WTC11 (cell line): ENCODE data around the gene HNRNPM. TPM values are rescaled to one million over a fixed set of nuclear protein-coding genes. Genes with fewer than 3 reads are reported as not detected.

Source experiments
- ATAC-seq: fragments of 200-7000 bp; cut with Tn5 transposase; 2 replicates; pipeline ENCODE4 v1.10.0; 2021; ENCODE audit warnings: mild to moderate bottlenecking, moderate library complexity
- CTCF ChIA-PET: fragments of 300-600 bp; sonication (Branson Sonifier 250); formaldehyde crosslinking; loops from one replicate; lab custom pipeline; 2021; ENCODE audit warnings: antibody characterized with exemption; lab: Charles Lee
- POLR2A ChIA-PET: fragments of 350-600 bp; sonication (Branson Sonifier 250); formaldehyde crosslinking; loops from one replicate; lab custom pipeline; 2021; ENCODE audit warnings: antibody characterized with exemption; lab: Charles Lee
- DNase-seq: peaks from one replicate; pipeline ENCODE4 v3.0.0; 2021; ENCODE audit warnings: low spot score
- H3K27ac Mint-ChIP-seq: 2 replicates; pipeline ENCODE4 v1.8.0; 2021; ENCODE audit warnings: mixed read lengths
- H3K27me3 Mint-ChIP-seq: 2 replicates; pipeline ENCODE4 v1.8.0; 2021; ENCODE audit warnings: low read depth, mild to moderate bottlenecking, moderate library complexity, mixed read lengths
- H3K36me3 Mint-ChIP-seq: 2 replicates; pipeline ENCODE4 v1.8.0; 2021; ENCODE audit warnings: mixed read lengths
- H3K4me1 Mint-ChIP-seq: 2 replicates; pipeline ENCODE4 v1.8.0; 2022; ENCODE audit warnings: mixed read lengths
- H3K4me3 Mint-ChIP-seq: 2 replicates; pipeline ENCODE4 v1.8.0; 2021; ENCODE audit warnings: mild to moderate bottlenecking, moderate library complexity, mixed read lengths
- H3K9me3 Mint-ChIP-seq: 2 replicates; pipeline ENCODE4 v1.8.0; 2021; ENCODE audit warnings: mixed read lengths
- ATF1 ChIP-seq: sonication (generic); formaldehyde crosslinking; IDR thresholded peaks from 2 replicates; pipeline ENCODE4 v1.8.1; 2023; ENCODE audit warnings: mild to moderate bottlenecking, moderate library complexity, missing genetic modification reagents
- GTF2I ChIP-seq: fragments of 250-450 bp; sonication (Bioruptor Pico); conservative IDR thresholded peaks from 2 replicates; pipeline ENCODE4 v1.4.0; 2021; ENCODE audit warnings: mild to moderate bottlenecking
- HMGA2 ChIP-seq: fragments of 250-450 bp; sonication (Bioruptor Pico); IDR thresholded peaks from 2 replicates; pipeline ENCODE4 v1.4.0; 2021; ENCODE audit warnings: mild to moderate bottlenecking, moderate library complexity
- NFATC4 ChIP-seq: fragments of 250-450 bp; sonication (Bioruptor Pico); IDR thresholded peaks from 2 replicates; pipeline ENCODE4 v1.9.0; 2021; ENCODE audit warnings: mild to moderate bottlenecking
- NFE2L1 ChIP-seq: sonication (generic); formaldehyde crosslinking; IDR thresholded peaks from 2 replicates; pipeline ENCODE4 v1.8.1; 2023; ENCODE audit warnings: missing genetic modification reagents
- NR1H2 ChIP-seq: sonication (generic); formaldehyde crosslinking; IDR thresholded peaks from 2 replicates; pipeline ENCODE4 v1.9.0; 2021; ENCODE audit warnings: mild to moderate bottlenecking, moderate library complexity, missing genetic modification reagents
- NR2C2 ChIP-seq: sonication (generic); formaldehyde crosslinking; IDR thresholded peaks from 2 replicates; pipeline ENCODE4 v1.8.0; 2022; ENCODE audit warnings: mild to moderate bottlenecking, missing genetic modification reagents
- PRRX2 ChIP-seq: fragments of 250-450 bp; sonication (Bioruptor Pico); IDR thresholded peaks from 2 replicates; pipeline ENCODE4 v1.8.0; 2021; ENCODE audit warnings: mild to moderate bottlenecking
- SOX15 ChIP-seq: fragments of 250-450 bp; sonication (Bioruptor Pico); IDR thresholded peaks from 2 replicates; pipeline ENCODE4 v1.9.0; 2021; ENCODE audit warnings: mild to moderate bottlenecking
- TEAD4 ChIP-seq: sonication (generic); formaldehyde crosslinking; IDR thresholded peaks from 2 replicates; pipeline ENCODE4 v1.8.0; 2022; ENCODE audit warnings: mild to moderate bottlenecking, missing genetic modification reagents
- ZNF396 ChIP-seq: fragments of 250-450 bp; sonication (Bioruptor Pico); IDR thresholded peaks from 2 replicates; pipeline ENCODE4 v1.8.0; 2021; ENCODE audit warnings: mild to moderate bottlenecking, moderate library complexity, borderline replicate concordance
- total RNA-seq: library from RNA; stranded (reverse); gene quantifications from 3 replicates; pipeline ENCODE4 v1.2.3, GENCODE V29; 2021
- TF ChIP-seq, protein P1 (sequence below): sonication (generic); formaldehyde crosslinking; IDR thresholded peaks from 2 replicates; pipeline ENCODE4 v1.8.1; 2023; ENCODE audit warnings: mild to moderate bottlenecking, missing genetic modification reagents
- TF ChIP-seq, protein P2 (sequence below): fragments of 250-450 bp; sonication (Bioruptor Pico); IDR thresholded peaks from 2 replicates; pipeline ENCODE4 v1.9.0; 2021; ENCODE audit warnings: mild to moderate bottlenecking, borderline replicate concordance

HNRNPM gene
- total RNA-seq, 1 experiment from 2014 or later = 416 TPM

DNA sequence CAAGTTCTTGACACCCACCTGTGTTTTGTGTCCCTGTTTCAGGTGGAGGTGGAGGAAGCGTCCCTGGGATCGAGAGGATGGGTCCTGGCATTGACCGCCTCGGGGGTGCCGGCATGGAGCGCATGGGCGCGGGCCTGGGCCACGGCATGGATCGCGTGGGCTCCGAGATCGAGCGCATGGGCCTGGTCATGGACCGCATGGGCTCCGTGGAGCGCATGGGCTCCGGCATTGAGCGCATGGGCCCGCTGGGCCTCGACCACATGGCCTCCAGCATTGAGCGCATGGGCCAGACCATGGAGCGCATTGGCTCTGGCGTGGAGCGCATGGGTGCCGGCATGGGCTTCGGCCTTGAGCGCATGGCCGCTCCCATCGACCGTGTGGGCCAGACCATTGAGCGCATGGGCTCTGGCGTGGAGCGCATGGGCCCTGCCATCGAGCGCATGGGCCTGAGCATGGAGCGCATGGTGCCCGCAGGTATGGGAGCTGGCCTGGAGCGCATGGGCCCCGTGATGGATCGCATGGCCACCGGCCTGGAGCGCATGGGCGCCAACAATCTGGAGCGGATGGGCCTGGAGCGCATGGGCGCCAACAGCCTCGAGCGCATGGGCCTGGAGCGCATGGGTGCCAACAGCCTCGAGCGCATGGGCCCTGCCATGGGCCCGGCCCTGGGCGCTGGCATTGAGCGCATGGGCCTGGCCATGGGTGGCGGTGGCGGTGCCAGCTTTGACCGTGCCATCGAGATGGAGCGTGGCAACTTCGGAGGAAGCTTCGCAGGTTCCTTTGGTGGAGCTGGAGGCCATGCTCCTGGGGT is 41.0 kb downstream of the HNRNPM start (continued):
- TF ChIP-seq SOX15 (CRISPR knock-in tag) (no peak), NFE2L1 (CRISPR knock-in tag) (no peak)

DNA sequence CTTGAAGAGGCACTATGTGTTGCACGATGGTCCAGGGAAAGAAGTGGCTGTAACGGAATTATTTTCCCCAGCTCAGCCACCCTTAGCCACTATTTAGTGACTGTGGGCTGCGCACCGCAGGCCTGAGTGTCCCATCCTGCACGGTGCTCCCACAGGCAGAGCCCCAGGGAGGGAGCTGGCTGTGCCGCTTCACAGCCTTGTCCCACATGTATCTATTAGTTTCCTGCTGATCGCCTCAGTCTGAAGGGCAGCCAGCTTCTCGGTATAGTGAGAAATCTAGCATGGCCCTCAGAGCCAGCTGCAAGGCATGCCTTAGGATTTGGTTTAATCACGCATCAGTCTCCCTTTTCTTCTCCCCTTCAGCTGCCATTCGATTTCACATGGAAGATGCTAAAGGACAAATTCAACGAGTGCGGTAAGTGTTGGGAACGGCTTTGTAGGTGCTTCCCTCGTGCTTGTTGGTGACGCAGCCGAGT is 41.9 kb downstream of the HNRNPM start:
- ChIA-PET POLR2A (no interaction called here), CTCF (interaction anchor here (0.5 to 1.2 kb wide), 2 partner anchors 93 to 585 kb away, joined by 4 to 8 read pairs; no protein-coding TSS in a partner anchor)
- H3K27me3 Mint-ChIP-seq = no peaks in the 10 kb centered on the region
- H3K4me3 Mint-ChIP-seq = no peak overlapping the region
- H3K9me3 Mint-ChIP-seq = no peaks in the 10 kb centered on the region
- H3K36me3 Mint-ChIP-seq = peaks cover 72% of the 10 kb centered on the region
- peak overlapping the region; percentile 93 for H3K27ac Mint-ChIP-seq
- no peak for ATAC-seq
- TF ChIP-seq TEAD4 (CRISPR knock-in tag) (no peak), NR2C2 (CRISPR knock-in tag) (no peak), HMGA2 (no peak), NFE2L1 (CRISPR knock-in tag) (no peak), NR1H2 (CRISPR knock-in tag) (no peak)
- peaks cover 5% of the 10 kb centered on the region for H3K4me1 Mint-ChIP-seq
- no peak for DNase-seq

DNA sequence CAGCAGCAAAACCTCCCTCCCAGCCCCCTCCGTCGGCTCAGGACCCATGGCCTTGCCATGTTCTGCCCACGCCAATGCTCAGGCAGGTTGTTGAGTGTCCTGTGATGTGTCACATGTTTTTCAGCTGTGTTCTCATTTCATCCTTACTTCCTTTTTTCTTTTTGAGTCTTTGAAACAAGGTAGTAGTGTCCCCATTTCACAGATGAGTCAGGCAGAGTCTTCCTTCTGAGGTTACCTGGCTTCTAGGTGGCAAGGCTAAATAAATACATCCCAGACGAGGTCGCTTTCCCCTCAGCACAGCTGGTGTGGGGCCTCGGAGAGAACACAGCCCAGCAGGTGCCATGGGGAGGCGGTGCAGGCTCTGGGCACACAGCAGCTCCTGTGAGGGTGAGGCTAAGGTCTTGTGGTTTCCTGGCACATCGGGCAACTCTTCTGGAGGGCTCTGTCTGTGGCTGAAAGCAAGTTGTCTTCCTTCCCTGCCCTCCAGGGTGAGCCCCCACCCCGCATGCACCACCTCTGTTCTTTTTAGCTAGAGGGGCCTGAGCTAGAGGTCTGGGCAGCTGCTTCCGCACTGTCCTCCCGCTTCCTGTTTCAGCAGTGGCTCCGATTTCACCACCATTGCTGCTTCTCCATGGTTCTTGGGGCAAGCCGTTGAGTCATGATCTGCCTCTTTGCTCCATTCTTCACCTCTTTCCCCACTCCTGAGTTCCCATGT is 42.5 kb downstream of the HNRNPM start:
- H3K27ac Mint-ChIP-seq = peak overlapping the region; percentile 73

DNA sequence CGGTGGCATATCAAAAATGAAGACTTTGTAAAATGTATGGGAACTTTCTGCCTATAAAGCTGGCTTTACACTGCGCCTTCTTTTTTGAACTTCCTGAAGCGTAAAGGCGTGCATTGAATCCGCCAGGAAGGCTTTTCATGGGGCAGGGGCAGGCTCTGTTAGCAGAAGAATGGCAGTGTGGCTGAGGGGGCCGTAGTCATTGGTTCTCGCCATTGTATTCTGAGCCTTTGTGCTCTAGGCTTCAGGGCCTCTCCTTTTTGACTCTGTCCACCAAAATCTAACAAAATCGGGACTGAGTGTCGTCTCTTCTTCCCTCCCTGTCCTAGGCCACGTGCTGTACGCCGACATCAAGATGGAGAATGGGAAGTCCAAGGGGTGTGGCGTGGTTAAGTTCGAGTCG is 43.6 kb downstream of the HNRNPM start:
- no peak for TF ChIP-seq NFE2L1 (CRISPR knock-in tag)
- no peak for TF ChIP-seq ZNF396
- no peak for DNase-seq
- H3K36me3 Mint-ChIP-seq = peaks cover 56% of the 10 kb centered on the region
- CTCF ChIA-PET = interaction anchor here (0.6 to 1.6 kb wide), 2 partner anchors 10 to 1801 kb away, joined by 3 read pairs; partner anchors contain the start of gene ICAM5
- no peaks in the 10 kb centered on the region for H3K9me3 Mint-ChIP-seq
- POLR2A ChIA-PET = interaction anchor here (0.6 kb wide), 1 partner anchor 17 kb away, joined by 3 read pairs; no protein-coding TSS in a partner anchor
- peaks cover 5% of the 10 kb centered on the region; the same call in 1 of the 2 replicates for H3K4me1 Mint-ChIP-seq
- peak overlapping the region; percentile 73 for H3K27ac Mint-ChIP-seq
- no peaks in the 10 kb centered on the region for H3K27me3 Mint-ChIP-seq
- H3K4me3 Mint-ChIP-seq = no peak overlapping the region
- ATAC-seq = no peak

More for the DNA sequence above, 42.5 kb downstream of the HNRNPM start:
- TF ChIP-seq, protein P1, sequence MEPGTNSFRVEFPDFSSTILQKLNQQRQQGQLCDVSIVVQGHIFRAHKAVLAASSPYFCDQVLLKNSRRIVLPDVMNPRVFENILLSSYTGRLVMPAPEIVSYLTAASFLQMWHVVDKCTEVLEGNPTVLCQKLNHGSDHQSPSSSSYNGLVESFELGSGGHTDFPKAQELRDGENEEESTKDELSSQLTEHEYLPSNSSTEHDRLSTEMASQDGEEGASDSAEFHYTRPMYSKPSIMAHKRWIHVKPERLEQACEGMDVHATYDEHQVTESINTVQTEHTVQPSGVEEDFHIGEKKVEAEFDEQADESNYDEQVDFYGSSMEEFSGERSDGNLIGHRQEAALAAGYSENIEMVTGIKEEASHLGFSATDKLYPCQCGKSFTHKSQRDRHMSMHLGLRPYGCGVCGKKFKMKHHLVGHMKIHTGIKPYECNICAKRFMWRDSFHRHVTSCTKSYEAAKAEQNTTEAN = no peak
- TF ChIP-seq GTF2I (CRISPR knock-in tag) (no peak), PRRX2 (no peak), ATF1 (no peak)
- ATAC-seq (no peak), DNase-seq (no peak)
- POLR2A ChIA-PET = interaction anchor here (0.8 kb wide), 2 partner anchors 26 to 74 kb away, joined by 3 to 4 read pairs; partner anchors contain the start of genes MARCHF2 and ZNF414
- Mint-ChIP-seq H3K9me3 (no peaks in the 10 kb centered on the region), H3K27me3 (no peaks in the 10 kb centered on the region), H3K36me3 (peaks cover 66% of the 10 kb centered on the region), H3K4me1 (peaks cover 5% of the 10 kb centered on the region; the same call in 1 of the 2 replicates), H3K4me3 (no peak overlapping the region)
- CTCF ChIA-PET = interaction anchor here (0.5 to 1.2 kb wide), 6 partner anchors 8 to 586 kb away, joined by 3 to 8 read pairs (median 4); partner anchors contain the start of gene ZNF414

DNA sequence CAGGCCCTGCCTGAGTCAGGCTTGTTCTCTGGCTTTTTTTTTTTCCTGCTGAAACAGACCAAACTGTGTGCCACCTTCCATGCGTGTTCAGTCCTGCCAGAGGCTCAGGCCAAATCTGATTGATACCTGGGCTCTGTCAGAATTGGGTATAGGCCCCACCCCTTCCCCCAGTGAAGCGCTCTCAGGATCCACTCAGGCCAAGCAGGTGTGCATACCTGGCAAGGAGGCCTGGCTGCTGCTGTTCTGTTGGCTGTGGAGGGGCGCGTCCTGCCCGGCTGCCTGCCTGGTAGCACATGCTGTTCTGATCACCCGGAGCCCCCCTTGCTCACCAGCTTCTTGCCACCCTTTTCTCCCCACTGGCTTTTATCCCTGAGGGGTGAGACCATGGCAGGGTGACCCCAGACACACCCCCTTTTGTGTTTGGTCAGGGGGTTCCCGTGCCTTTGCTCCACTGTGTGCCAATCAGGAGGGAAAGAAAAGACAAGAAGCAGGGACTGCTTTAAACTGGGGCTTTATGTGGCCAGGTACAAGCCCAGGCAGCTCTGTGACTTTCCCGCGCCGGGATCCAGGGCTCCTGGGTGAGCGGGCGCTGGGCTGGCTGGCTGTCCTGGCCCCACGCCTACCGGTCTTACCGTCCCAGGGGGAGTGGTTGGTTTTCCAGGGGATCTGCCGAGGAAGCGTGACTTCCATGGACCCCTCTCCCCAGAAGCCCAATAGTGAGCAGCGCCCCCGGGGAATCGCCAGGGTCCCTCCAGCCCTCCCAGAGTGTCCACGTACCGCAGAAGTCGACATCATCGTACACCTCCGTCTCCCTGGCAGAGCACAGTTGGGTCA is 45.0 kb downstream of the HNRNPM start:
- ChIA-PET CTCF (interaction anchor here (0.6 to 1.6 kb wide), 3 partner anchors 9 to 136 kb away, joined by 3 to 4 read pairs (median 3); partner anchors contain the start of gene MARCHF2), POLR2A (interaction anchor here (0.7 to 1.1 kb wide), 2 partner anchors 16 to 24 kb away, joined by 3 read pairs; partner anchors contain the start of gene ZNF414)
- Mint-ChIP-seq H3K36me3 (peaks cover 42% of the 10 kb centered on the region), H3K4me1 (peaks cover 5% of the 10 kb centered on the region; the same call in 1 of the 2 replicates), H3K4me3 (no peak overlapping the region), H3K27me3 (no peaks in the 10 kb centered on the region), H3K27ac (peak overlapping the region; percentile 90), H3K9me3 (no peaks in the 10 kb centered on the region)
- TF ChIP-seq ATF1 (no peak), NFATC4 (CRISPR knock-in tag) (0 out of 2 replicates have a peak, but pooled peaks have one; percentile 31)
- TF ChIP-seq, protein P2, sequence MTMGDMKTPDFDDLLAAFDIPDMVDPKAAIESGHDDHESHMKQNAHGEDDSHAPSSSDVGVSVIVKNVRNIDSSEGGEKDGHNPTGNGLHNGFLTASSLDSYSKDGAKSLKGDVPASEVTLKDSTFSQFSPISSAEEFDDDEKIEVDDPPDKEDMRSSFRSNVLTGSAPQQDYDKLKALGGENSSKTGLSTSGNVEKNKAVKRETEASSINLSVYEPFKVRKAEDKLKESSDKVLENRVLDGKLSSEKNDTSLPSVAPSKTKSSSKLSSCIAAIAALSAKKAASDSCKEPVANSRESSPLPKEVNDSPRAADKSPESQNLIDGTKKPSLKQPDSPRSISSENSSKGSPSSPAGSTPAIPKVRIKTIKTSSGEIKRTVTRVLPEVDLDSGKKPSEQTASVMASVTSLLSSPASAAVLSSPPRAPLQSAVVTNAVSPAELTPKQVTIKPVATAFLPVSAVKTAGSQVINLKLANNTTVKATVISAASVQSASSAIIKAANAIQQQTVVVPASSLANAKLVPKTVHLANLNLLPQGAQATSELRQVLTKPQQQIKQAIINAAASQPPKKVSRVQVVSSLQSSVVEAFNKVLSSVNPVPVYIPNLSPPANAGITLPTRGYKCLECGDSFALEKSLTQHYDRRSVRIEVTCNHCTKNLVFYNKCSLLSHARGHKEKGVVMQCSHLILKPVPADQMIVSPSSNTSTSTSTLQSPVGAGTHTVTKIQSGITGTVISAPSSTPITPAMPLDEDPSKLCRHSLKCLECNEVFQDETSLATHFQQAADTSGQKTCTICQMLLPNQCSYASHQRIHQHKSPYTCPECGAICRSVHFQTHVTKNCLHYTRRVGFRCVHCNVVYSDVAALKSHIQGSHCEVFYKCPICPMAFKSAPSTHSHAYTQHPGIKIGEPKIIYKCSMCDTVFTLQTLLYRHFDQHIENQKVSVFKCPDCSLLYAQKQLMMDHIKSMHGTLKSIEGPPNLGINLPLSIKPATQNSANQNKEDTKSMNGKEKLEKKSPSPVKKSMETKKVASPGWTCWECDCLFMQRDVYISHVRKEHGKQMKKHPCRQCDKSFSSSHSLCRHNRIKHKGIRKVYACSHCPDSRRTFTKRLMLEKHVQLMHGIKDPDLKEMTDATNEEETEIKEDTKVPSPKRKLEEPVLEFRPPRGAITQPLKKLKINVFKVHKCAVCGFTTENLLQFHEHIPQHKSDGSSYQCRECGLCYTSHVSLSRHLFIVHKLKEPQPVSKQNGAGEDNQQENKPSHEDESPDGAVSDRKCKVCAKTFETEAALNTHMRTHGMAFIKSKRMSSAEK = 0 out of 2 replicates have a peak, but pooled peaks have one; percentile 49
- DNase-seq = no peak
- peak; percentile 13 for ATAC-seq
